Measurements from ENCODE around the gene SELL.
"Not testable (repeated sequence)": the region's sequence is repeated elsewhere in the genome, so short reads cannot be mapped to it uniquely, and the experiment has no call there.

- TF ChIP-seq YY1 (IDR thresholded peaks at IDR 0.05; ENCODE audit: insufficient read depth, insufficient read length); ZNF274 (IDR thresholded peaks at IDR 0.05; ENCODE audit: low read depth, low read length): not testable (repeated sequence)
Measured at GRCh38 chr1:169661066-169661465, 50.4 kb downstream of the SELL start.

Data from NT2/D1 (cell line).